OCI-LY1 (cell line): Measurements from ENCODE around the gene IRX3.

Experiments used
- H2AFZ ChIP-seq: fragments of 200-600 bp; sonication (generic), shearing (Covaris generic); 2 replicates; pipeline ENCODE4 v1.6.0; 2014; ENCODE audit warnings: antibody characterized with exemption, mild to moderate bottlenecking, low read length
- H3F3A ChIP-seq: fragments of 200-600 bp; sonication (generic), shearing (Covaris generic); 2 replicates; pipeline ENCODE4 v1.6.0; 2014; ENCODE audit warnings: mild to moderate bottlenecking, antibody characterized with exemption, low read length, moderate library complexity; ENCODE audit not compliant: insufficient read depth
- H3K27ac ChIP-seq: fragments of 200-600 bp; sonication (generic); 2 replicates; pipeline ENCODE4 v1.5.1; 2014; ENCODE audit warnings: low read length, mixed run types, mild to moderate bottlenecking, low read depth; ENCODE audit not compliant: poor library complexity, severe bottlenecking
- H3K27me3 ChIP-seq: fragments of 200-600 bp; sonication (generic); 2 replicates; pipeline ENCODE4 v1.6.0; 2014; ENCODE audit warnings: antibody characterized with exemption, mild to moderate bottlenecking, low read length, moderate library complexity; ENCODE audit not compliant: insufficient read depth
- H3K36me3 ChIP-seq: fragments of 200-600 bp; sonication (generic); 2 replicates; pipeline ENCODE4 v1.6.1; 2014; ENCODE audit warnings: mild to moderate bottlenecking, antibody characterized with exemption, low read length, moderate library complexity, mixed read lengths; ENCODE audit not compliant: insufficient read depth
- H3K4me1 ChIP-seq: fragments of 200-600 bp; sonication (generic); 2 replicates; pipeline ENCODE4 v1.5.1; 2014; ENCODE audit warnings: mild to moderate bottlenecking, low read length, moderate library complexity; ENCODE audit not compliant: insufficient read depth, severe bottlenecking
- H3K4me2 ChIP-seq: fragments of 200-600 bp; sonication (generic), shearing (Covaris generic); 2 replicates; pipeline ENCODE4 v1.6.1; 2014; ENCODE audit warnings: low read length
- H3K4me3 ChIP-seq: fragments of 200-600 bp; sonication (generic); 2 replicates; pipeline ENCODE4 v1.5.1; 2014; ENCODE audit warnings: low read length, low read depth, mild to moderate bottlenecking, mixed read lengths; ENCODE audit not compliant: poor library complexity, severe bottlenecking
- H3K79me2 ChIP-seq: fragments of 200-600 bp; shearing (Covaris generic); 2 replicates; pipeline ENCODE4 v1.6.1; 2016; ENCODE audit warnings: mixed run types, low read length, mixed read lengths; ENCODE audit not compliant: insufficient read depth
- H3K9ac ChIP-seq: fragments of 200-600 bp; sonication (generic), shearing (Covaris generic); 2 replicates; pipeline ENCODE4 v1.6.1; 2014; ENCODE audit warnings: mild to moderate bottlenecking, low read length, mixed read lengths
- H3K9me2 ChIP-seq: fragments of 200-600 bp; sonication (generic), shearing (Covaris generic); 2 replicates; pipeline ENCODE4 v1.6.1; 2014; ENCODE audit warnings: low read depth, mild to moderate bottlenecking, low read length, mixed read lengths
- H3K9me3 ChIP-seq: fragments of 200-600 bp; shearing (Covaris generic); 2 replicates; pipeline ENCODE4 v1.6.1; 2014; ENCODE audit warnings: low read length, mixed read lengths
- H4K20me1 ChIP-seq: fragments of 200-600 bp; sonication (generic), shearing (Covaris generic); 2 replicates; pipeline ENCODE4 v1.6.0; 2016; ENCODE audit warnings: mild to moderate bottlenecking, low read length; ENCODE audit not compliant: insufficient read depth
- EZH2 ChIP-seq: fragments of 200-600 bp; sonication (generic), shearing (Covaris generic); IDR thresholded peaks from 2 replicates; pipeline ENCODE4 v1.8.0; 2017; ENCODE audit warnings: borderline replicate concordance, mixed run types, mild to moderate bottlenecking, antibody characterized with exemption, low read length, moderate library complexity, mixed read lengths
- TF ChIP-seq, protein P1 (sequence below): fragments of 200-600 bp; sonication (generic), shearing (Covaris generic); IDR thresholded peaks from 2 replicates; pipeline ENCODE4 v1.5.1; 2017; ENCODE audit warnings: mild to moderate bottlenecking, antibody characterized with exemption, low read length, moderate library complexity, mixed read lengths

IRX3 gene

GRCh38 chr16:54313789-54314188, 27.2 kb upstream of the IRX3 start:
- Histone ChIP-seq H3K27ac (no peak overlapping the region), H3K27me3 (no peaks in the 10 kb centered on the region), H3F3A (no peaks in the 10 kb centered on the region), H3K9me2 (no peaks in the 10 kb centered on the region), H3K79me2 (no peaks in the 10 kb centered on the region), H3K9ac (no peak overlapping the region), H3K4me3 (no peak overlapping the region), H3K36me3 (no peaks in the 10 kb centered on the region), H2AFZ (no peak overlapping the region), H4K20me1 (no peaks in the 10 kb centered on the region), H3K4me2 (no peak overlapping the region), H3K4me1 (no peaks in the 10 kb centered on the region), H3K9me3 (no peaks in the 10 kb centered on the region)
- TF ChIP-seq, protein P1, sequence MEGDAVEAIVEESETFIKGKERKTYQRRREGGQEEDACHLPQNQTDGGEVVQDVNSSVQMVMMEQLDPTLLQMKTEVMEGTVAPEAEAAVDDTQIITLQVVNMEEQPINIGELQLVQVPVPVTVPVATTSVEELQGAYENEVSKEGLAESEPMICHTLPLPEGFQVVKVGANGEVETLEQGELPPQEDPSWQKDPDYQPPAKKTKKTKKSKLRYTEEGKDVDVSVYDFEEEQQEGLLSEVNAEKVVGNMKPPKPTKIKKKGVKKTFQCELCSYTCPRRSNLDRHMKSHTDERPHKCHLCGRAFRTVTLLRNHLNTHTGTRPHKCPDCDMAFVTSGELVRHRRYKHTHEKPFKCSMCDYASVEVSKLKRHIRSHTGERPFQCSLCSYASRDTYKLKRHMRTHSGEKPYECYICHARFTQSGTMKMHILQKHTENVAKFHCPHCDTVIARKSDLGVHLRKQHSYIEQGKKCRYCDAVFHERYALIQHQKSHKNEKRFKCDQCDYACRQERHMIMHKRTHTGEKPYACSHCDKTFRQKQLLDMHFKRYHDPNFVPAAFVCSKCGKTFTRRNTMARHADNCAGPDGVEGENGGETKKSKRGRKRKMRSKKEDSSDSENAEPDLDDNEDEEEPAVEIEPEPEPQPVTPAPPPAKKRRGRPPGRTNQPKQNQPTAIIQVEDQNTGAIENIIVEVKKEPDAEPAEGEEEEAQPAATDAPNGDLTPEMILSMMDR = no peak
- no peak for TF ChIP-seq EZH2

GRCh38 chr16:54312502-54312991, 26.0 kb upstream of the IRX3 start:
- no peaks in the 10 kb centered on the region for H4K20me1 ChIP-seq
- no peak for TF ChIP-seq EZH2
- TF ChIP-seq, protein P1 = no peak
- no peak overlapping the region for H3K4me2 ChIP-seq
- H3F3A ChIP-seq = no peaks in the 10 kb centered on the region
- H3K9ac ChIP-seq = no peak overlapping the region
- no peaks in the 10 kb centered on the region for H3K9me3 ChIP-seq
- H3K4me3 ChIP-seq = no peak overlapping the region
- H3K9me2 ChIP-seq = no peaks in the 10 kb centered on the region
- H2AFZ ChIP-seq = no peak overlapping the region
- H3K4me1 ChIP-seq = no peaks in the 10 kb centered on the region
- H3K36me3 ChIP-seq = no peaks in the 10 kb centered on the region
- no peaks in the 10 kb centered on the region for H3K79me2 ChIP-seq
- no peak overlapping the region for H3K27ac ChIP-seq
- no peaks in the 10 kb centered on the region for H3K27me3 ChIP-seq

DNA sequence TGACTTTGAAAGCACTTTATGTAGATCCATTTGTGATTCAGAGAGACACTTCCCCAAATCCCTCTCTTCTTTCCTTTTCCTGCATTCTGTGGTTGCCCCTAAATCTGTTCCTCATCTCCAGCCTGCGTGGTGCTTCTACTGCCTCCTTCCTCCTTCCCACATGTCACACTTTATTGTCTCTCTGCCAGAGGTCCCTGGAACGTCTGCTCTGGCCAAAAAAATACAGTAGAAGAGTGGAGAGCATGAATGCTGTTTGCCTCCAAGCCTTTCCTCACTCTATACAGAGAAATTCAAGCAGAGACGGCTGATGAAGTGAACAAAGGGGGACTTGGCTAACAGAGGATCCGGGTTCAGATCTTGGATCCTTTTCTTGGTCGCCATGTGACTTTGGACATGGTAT, 22.8 kb upstream of the IRX3 start:
- Histone ChIP-seq H3K9me3 (no peaks in the 10 kb centered on the region), H3K4me2 (no peak overlapping the region), H2AFZ (no peak overlapping the region), H3K9ac (no peak overlapping the region), H3K4me1 (no peaks in the 10 kb centered on the region), H3K79me2 (no peaks in the 10 kb centered on the region), H3K9me2 (no peaks in the 10 kb centered on the region), H4K20me1 (no peaks in the 10 kb centered on the region), H3F3A (no peaks in the 10 kb centered on the region), H3K27ac (no peak overlapping the region), H3K36me3 (no peaks in the 10 kb centered on the region), H3K27me3 (no peaks in the 10 kb centered on the region), H3K4me3 (no peak overlapping the region)
- TF ChIP-seq, protein P1 = no peak
- TF ChIP-seq EZH2 = no peak
